Thyroid gland (tissue), 4 donors: ENCODE results near the gene HSFY1.
"Not testable (repeated sequence)": the region's sequence is repeated elsewhere in the genome, so short reads cannot be mapped to it uniquely, and the experiment has no call there.

Experiments
- POLR2A ChIP-seq, 2 donors: fragments of 450-650 bp; IDR thresholded peaks; one replicate each; pipeline ENCODE4 v1.6.1; 2017; ENCODE audit warnings: antibody characterized with exemption in 2 of 2, mild to moderate bottlenecking in 2 of 2, moderate library complexity in 1 of 2
- TF ChIP-seq, protein P1 (sequence below), 6 experiments: fragments of 200-600 bp in 3 of 6; fragments of 450-650 bp in 3 of 6; sonication (generic) in 3 of 6; IDR thresholded peaks; one replicate each; pipeline ENCODE4 v1.5.1; 2016 to 2019; ENCODE audit warnings: antibody characterized with exemption in 6 of 6, mild to moderate bottlenecking in 2 of 6, inconsistent platforms in 1 of 6, moderate library complexity in 1 of 6

DNA sequence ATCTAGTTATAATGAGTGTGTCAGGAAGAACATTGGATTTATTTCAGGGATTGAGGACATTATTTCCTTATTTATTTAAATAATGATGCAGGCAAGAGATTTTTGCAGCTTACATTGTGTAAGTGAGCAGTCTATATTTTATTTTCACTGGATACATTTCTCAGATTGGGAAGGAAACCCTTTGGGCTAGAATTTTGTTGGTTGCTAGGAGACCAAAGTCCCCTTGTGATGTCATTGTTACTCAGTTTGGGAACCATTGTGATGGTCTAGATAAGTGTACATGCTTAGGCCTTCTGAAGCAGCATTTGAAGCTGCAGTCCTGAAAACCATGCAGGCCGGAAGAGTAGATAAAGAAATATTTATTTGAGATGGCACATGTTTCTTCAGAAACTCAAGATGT lies at the start of gene HSFY1:
- TF ChIP-seq, protein P1, sequence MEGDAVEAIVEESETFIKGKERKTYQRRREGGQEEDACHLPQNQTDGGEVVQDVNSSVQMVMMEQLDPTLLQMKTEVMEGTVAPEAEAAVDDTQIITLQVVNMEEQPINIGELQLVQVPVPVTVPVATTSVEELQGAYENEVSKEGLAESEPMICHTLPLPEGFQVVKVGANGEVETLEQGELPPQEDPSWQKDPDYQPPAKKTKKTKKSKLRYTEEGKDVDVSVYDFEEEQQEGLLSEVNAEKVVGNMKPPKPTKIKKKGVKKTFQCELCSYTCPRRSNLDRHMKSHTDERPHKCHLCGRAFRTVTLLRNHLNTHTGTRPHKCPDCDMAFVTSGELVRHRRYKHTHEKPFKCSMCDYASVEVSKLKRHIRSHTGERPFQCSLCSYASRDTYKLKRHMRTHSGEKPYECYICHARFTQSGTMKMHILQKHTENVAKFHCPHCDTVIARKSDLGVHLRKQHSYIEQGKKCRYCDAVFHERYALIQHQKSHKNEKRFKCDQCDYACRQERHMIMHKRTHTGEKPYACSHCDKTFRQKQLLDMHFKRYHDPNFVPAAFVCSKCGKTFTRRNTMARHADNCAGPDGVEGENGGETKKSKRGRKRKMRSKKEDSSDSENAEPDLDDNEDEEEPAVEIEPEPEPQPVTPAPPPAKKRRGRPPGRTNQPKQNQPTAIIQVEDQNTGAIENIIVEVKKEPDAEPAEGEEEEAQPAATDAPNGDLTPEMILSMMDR (IDR thresholded peaks at IDR 0.05), result not testable (repeated sequence)
- TF ChIP-seq POLR2A (IDR thresholded peaks at IDR 0.05), result not testable (repeated sequence)
